ES-I3 (cell line): Measurements from ENCODE around the gene ANXA1.
"Not testable (repeated sequence)": the region's sequence is repeated elsewhere in the genome, so short reads cannot be mapped to it uniquely, and the experiment has no call there.

Experiments
- H3K36me3 ChIP-seq: 2 replicates; pipeline ENCODE4 v1.6.1; 2013; ENCODE audit warnings: mild to moderate bottlenecking, low read length, control low read depth, moderate library complexity; ENCODE audit not compliant: insufficient read depth
- H3K4me1 ChIP-seq: 2 replicates; pipeline ENCODE4 v1.6.1; 2013; ENCODE audit warnings: mild to moderate bottlenecking, control low read depth, low read length; ENCODE audit not compliant: insufficient read depth
- H3K9ac ChIP-seq: 2 replicates; pipeline ENCODE4 v1.6.1; 2013; ENCODE audit warnings: low read depth, mild to moderate bottlenecking, low read length, moderate library complexity
- H3K9me3 ChIP-seq: 2 replicates; pipeline ENCODE4 v1.6.1; 2013; ENCODE audit warnings: mild to moderate bottlenecking, low read length, moderate library complexity; ENCODE audit not compliant: control insufficient read depth, insufficient read depth

ANXA1 gene

DNA sequence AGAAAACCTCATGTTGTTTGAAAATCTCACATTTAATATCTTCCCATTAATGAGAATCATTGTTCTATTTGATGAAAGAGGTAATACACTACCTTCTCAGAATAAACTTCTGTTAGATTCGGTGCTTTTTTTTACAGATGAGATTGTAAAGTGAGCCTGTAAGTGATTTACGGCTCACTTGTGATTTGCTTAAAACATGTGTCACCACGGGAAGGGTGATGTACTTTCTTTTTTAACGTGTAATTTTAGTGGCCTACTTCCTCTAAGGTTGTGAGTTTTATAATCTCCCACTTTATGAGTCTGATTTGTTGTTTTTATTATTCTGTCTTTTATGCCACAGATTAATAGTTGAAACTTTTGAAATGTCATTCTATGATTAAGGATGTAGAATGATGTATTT, 15.9 kb downstream of the ANXA1 start:
- Histone ChIP-seq H3K4me1 (no peaks in the 10 kb centered on the region), H3K9me3 (no peaks in the 10 kb centered on the region), H3K9ac (no peak overlapping the region), H3K36me3 (peaks cover 3% of the 10 kb centered on the region; the same call in 1 of the 2 replicates)

- no peaks in the 10 kb centered on the region for H3K4me1 ChIP-seq
- H3K9me3 ChIP-seq = no peaks in the 10 kb centered on the region
- no peak overlapping the region for H3K9ac ChIP-seq
- 0 out of 2 replicates have a peak, but pooled peaks cover 3% of the 10 kb centered on the region for H3K36me3 ChIP-seq
These were observed 16.8 kb downstream of the ANXA1 start for GRCh38 chr9:73168298-73168934.

DNA sequence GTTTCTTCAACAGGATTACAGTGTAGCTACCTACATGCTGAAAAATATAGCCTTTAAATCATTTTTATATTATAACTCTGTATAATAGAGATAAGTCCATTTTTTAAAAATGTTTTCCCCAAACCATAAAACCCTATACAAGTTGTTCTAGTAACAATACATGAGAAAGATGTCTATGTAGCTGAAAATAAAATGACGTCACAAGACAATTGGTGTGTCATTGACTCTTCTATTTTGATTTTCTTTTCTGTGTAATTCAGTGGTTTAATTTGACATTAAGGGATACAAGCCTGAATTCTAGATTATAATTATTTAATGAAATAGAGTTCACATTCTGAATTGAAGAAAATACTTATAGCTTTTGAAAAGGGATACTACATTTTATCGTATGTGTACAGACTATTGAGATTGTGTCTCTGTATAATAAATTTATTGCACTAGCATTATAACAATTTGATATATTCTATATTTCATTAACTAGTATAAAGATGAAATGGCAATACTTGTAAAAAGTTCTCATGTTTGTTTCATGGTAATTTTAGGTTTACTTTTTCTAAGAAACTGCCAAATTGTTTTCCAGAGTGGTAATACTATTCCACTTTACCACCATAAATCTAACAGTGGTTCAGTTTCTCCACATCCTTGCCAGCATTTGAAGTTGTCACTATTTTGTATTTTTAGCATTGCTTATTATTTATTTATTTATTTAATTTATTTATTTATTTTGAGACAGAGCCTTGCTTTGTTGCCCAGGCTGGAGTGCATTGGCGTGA, 18.7 kb downstream of the ANXA1 start:
- no peak overlapping the region for H3K9ac ChIP-seq
- H3K4me1 ChIP-seq = no peaks in the 10 kb centered on the region
- H3K36me3 ChIP-seq = no peaks in the 10 kb centered on the region
- no peaks in the 10 kb centered on the region for H3K9me3 ChIP-seq

DNA sequence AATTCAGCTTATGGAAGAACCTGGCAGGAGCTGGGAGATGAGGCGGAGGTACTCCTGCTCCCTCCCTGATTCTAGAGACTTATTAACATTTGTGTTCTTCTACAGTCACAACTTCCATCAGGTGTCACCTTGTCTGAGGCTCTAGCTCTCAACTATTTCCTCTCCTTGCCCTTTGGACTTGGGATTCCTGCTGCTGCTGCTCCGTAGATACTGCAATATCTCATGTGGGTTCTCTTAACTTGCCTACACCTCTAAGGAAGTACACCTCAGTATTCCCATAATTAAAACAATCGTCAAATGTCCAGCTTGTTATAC, 21.2 kb downstream of the ANXA1 start:
- Histone ChIP-seq H3K9me3 (no peaks in the 10 kb centered on the region), H3K9ac (no peak overlapping the region), H3K36me3 (no peaks in the 10 kb centered on the region), H3K4me1 (no peaks in the 10 kb centered on the region)

DNA sequence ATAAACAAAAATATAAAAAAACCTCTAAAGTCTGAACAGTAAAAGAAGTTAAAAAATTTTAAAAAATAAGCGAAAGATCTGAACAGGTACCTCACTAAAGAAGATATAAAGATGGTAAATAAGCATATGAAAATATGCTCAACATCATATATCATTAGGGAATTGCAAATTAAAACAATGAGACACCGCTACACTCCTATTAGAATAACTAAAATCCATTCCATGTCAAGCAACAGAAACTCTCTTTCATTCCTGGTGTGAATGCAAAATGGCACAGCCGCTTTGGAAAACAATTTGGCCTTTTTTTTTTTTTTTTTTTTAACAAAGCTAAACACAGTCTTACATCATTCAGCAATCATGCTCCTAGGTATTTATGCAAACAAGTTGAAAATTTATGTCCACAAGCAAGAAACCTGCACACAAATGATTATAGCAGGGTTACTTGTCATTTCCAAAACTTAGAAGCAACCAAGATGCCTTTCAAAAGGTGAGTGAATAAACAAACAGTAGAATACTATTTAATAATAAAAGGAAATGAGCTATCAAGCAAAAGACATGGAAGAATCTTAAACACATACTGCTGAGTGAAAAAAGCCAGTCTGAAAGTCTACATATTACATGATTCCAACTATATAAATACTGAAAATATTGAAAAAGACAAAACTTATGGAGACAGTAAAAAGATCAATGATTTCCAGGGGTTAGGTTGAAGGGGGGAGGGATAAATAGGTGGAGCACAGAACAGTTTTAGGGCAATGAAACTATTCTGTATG, 22.1 kb downstream of the ANXA1 start:
- no peaks in the 10 kb centered on the region for H3K4me1 ChIP-seq

DNA sequence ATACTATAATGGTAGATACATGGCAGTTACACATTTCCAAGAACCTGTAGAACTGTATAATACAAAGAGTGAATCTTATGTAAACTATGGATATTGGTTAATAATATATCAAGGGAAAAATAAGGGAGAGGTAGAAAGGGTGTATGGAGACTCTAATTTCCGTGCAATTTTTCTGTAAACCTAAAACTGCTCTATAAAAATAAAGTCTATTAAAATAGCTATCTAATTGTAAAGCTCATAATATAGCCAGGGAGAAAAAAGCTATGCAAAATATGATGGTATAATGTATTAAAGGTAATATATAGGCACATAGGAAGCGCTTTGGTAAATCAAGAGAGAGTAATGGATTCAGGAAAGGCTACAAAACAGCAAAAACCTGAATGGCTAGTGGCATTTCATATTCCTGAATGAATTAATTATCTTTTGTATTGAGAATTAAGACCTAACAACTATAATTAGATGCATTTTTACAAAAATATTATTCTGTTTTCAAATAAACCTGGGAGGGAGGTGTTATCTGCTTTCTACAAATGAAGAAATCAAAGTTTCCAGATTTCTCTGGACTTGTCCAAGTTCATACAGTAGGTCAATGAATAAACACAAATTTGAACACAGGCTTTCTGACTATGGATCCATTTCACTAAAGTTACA, 22.8 kb downstream of the ANXA1 start:
- no peak overlapping the region for H3K9ac ChIP-seq
- no peaks in the 10 kb centered on the region for H3K4me1 ChIP-seq
- H3K9me3 ChIP-seq = no peaks in the 10 kb centered on the region
- no peaks in the 10 kb centered on the region for H3K36me3 ChIP-seq

More for the DNA sequence above, 22.1 kb downstream of the ANXA1 start:
- Histone ChIP-seq H3K9ac (no peak overlapping the region), H3K9me3 (no peaks in the 10 kb centered on the region), H3K36me3 (no peaks in the 10 kb centered on the region)

DNA sequence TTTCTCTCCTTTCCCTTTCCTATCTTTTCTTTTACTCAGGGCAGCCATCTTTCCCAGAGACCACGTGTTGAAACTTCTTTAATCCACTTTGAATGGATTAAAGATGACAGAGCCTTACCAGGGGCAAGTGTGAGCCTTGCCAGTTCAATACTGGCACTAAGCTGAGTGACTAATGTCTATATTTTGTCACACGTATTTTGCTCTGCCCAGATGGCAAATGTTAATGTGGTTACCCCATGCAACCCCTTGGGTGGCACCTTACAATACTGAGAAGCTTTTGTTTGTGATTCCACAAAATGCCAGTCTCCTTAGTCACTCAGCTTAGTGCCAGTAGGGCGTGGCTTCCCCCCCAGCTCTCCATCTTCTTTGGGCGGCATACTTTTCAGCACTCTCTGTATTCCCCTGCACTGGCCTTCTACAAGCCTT, 24.8 kb downstream of the ANXA1 start:
- no peak overlapping the region for H3K9ac ChIP-seq
- no peaks in the 10 kb centered on the region for H3K9me3 ChIP-seq
- H3K4me1 ChIP-seq = no peaks in the 10 kb centered on the region
- no peaks in the 10 kb centered on the region for H3K36me3 ChIP-seq

GRCh38 chr9:73178044-73178443, 26.4 kb downstream of the ANXA1 start:
- no peaks in the 10 kb centered on the region for H3K36me3 ChIP-seq
- no peaks in the 10 kb centered on the region for H3K4me1 ChIP-seq
- no peaks in the 10 kb centered on the region for H3K9me3 ChIP-seq
- H3K9ac ChIP-seq = no peak overlapping the region

DNA sequence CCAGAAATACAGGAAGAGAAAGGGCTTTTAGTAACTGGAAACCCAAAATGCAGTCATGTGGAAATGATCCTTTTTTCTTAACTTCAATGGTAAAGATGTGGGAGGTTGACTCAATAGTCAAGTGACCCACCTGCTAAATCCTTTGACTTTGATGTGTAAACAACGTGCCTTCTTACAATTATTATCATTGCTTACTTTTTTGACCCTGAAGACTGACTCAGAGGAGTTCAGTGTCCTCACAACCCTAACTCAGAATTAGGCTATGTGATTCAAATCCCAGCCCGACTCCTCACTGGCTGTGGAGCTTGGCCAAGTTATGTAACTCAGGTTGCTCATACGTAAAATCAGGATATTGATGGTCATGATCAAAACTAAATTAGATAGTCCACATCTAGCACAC, 27.9 kb downstream of the ANXA1 start:
- Histone ChIP-seq H3K36me3 (no peaks in the 10 kb centered on the region), H3K4me1 (no peaks in the 10 kb centered on the region), H3K9me3 (no peaks in the 10 kb centered on the region), H3K9ac (no peak overlapping the region)

DNA sequence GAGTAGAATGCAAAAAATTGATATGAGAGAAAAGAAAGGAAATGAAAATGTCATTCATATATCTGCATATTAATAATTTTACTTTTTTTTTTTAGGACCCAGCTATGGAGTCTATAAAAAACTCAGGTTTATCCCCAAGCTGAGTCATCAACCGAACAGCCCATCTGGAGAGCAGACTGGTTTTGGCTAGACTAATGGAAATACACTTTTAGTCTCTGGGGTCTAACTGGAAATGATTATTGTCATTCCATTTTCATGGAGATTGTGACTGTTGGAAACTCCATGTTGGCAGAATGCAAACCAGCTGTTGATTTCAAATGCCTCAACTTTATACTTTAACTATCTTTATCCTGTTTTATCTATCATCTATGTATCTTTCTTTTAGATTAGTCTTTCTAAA, 28.7 kb downstream of the ANXA1 start:
- Histone ChIP-seq H3K9ac (no peak overlapping the region), H3K36me3 (no peaks in the 10 kb centered on the region), H3K9me3 (no peaks in the 10 kb centered on the region), H3K4me1 (no peaks in the 10 kb centered on the region)

GRCh38 chr9:73182928-73183327, 31.3 kb downstream of the ANXA1 start:
- Histone ChIP-seq H3K36me3 (no peaks in the 10 kb centered on the region), H3K4me1 (no peaks in the 10 kb centered on the region), H3K9ac (no peak overlapping the region), H3K9me3 (no peaks in the 10 kb centered on the region)

DNA sequence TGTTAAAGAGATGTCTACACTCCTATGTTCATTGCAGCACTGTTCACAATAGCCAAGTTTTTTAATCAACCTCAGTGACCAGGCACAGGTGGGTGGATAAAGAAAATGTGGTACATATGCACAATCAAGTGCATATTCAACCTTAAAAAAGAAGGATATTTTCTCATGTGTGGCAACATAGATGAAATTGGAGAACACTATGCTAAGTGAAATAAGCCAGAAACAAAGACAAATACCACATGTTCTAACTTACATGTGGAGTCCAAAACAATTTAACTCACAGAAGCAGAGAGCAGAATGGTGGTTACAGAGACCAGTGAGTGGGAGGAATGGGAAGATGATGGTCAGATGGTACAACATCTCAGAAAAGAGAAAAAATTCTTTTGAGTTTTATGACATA, 31.8 kb downstream of the ANXA1 start:
- no peaks in the 10 kb centered on the region for H3K36me3 ChIP-seq
- no peak overlapping the region for H3K9ac ChIP-seq
- H3K9me3 ChIP-seq = no peaks in the 10 kb centered on the region
- H3K4me1 ChIP-seq = no peaks in the 10 kb centered on the region

GRCh38 chr9:73183917-73184861, 32.5 kb downstream of the ANXA1 start:
- no peaks in the 10 kb centered on the region for H3K36me3 ChIP-seq
- no peaks in the 10 kb centered on the region for H3K9me3 ChIP-seq
- H3K4me1 ChIP-seq = no peaks in the 10 kb centered on the region
- H3K9ac ChIP-seq = no peak overlapping the region

DNA sequence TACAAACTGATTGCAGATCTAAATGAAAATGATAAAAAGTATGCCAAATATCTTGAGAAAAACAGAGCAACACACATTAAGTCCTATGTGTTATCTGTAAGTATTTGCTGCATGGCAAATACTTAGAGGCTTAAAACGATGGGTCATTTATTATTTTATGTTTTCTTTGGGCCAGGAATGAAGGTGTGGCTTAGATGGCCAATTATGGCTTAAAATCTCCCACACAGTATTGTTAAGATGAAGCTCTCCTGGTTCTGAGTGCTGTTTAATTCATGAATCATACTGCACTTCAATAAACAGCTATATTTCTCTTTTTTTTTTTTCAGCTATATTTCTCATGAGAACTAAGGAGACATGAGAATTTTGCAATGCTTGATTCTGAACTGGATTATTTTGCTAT, 39.4 kb downstream of the ANXA1 start:
- H3K36me3 ChIP-seq, H3K9me3 ChIP-seq, H3K9ac ChIP-seq, H3K4me1 ChIP-seq: not testable (repeated sequence)
